Tibial nerve (tissue), 4 donors: ENCODE data around the gene PRSS38.

Experiments
- CTCF ChIP-seq, 5 experiments: fragments of 200-600 bp in 3 of 5; fragments of 450-650 bp in 2 of 5; sonication (generic) in 3 of 5; IDR thresholded peaks; one replicate each; pipeline ENCODE4 v1.5.1; 2016 to 2019; ENCODE audit warnings: antibody characterized with exemption in 5 of 5, mild to moderate bottlenecking in 3 of 5, moderate library complexity in 2 of 5
- EP300 ChIP-seq, 2 donors: sonication (generic); formaldehyde crosslinking; IDR thresholded peaks; one replicate each; pipeline ENCODE4 v1.6.1; 2017; ENCODE audit warnings: antibody characterized with exemption in 2 of 2, mild to moderate bottlenecking in 1 of 2
- POLR2A ChIP-seq, 2 donors: fragments of 450-650 bp; IDR thresholded peaks; one replicate each; pipeline ENCODE4 v1.6.1; 2017; ENCODE audit warnings: antibody characterized with exemption in 2 of 2, mild to moderate bottlenecking in 2 of 2, moderate library complexity in 2 of 2

GRCh38 chr1:227893300-227893948 lies 77.9 kb downstream of the PRSS38 start:
- TF ChIP-seq POLR2A (IDR thresholded peaks at IDR 0.05) (no peak), CTCF (IDR thresholded peaks at IDR 0.05) (no peak), EP300 (IDR thresholded peaks at IDR 0.05) (no peak)
